Iris pigment epithelial cell (primary cell): ENCODE data around the gene F2R.
"Not testable (repeated sequence)": the region's sequence is repeated elsewhere in the genome, so short reads cannot be mapped to it uniquely, and the experiment has no call there.

Source experiments
- DNase-seq: peaks from one replicate; pipeline ENCODE4 v3.0.0-alpha.2; 2011; ENCODE audit warnings: low read depth

Gene F2R

DNA sequence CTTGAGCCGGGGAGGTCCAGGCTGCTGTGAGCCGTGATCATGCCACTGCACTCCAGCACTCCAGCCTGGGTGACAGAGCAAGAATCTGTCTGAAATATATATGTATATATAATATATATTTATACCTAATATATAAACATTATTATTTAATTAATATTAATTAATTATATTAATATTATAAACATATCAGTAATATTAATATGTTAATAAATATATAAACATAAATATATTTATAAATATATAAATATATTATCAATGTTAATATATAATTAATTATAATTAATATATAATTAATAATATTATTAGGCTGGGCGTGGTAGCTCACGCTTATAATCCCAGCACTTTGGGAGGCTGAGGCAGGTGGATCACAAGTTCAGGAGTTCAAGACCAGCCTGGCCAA is 41.1 kb downstream of the F2R start:
- no peak for DNase-seq

DNA sequence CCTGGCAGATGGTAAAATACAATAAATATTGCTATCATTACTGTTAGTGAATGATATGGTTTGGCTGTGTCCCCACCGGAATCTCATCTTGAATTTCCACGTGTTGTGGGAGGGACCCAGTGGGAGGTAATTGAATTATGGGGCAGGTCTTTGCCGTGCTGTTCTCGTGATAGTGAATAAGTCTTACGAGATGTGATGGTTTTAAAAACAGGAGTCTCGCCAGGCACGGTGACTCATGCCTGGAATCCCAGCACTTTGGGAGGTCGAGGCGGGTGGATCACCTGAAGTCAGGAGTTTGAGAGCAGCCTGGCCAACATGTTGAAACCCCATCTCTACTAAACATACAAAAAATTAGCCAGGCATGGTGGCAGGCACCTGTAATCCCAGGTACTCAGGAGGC is 45.2 kb downstream of the F2R start:
- DNase-seq, result peak; percentile 39

DNA sequence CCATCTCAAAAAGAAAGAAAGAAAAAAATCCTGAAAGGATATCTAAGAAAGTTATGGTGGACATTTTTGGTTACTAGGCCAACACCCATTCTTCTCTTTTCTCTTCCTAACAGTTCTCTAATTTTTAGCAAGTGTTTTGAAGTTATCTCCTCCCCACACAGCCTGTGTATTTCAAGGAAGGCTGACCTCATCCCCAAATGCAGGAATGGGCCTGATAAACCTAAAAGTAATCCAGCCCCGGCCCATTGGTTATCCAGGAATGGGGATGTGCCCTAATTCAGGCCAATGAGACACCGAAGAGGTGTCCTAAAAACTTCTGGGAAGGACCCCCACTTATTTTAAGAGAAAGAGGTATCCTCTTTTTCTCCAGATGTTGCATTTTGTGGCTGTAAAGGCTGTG is 46.6 kb downstream of the F2R start:
- no peak for DNase-seq

DNA sequence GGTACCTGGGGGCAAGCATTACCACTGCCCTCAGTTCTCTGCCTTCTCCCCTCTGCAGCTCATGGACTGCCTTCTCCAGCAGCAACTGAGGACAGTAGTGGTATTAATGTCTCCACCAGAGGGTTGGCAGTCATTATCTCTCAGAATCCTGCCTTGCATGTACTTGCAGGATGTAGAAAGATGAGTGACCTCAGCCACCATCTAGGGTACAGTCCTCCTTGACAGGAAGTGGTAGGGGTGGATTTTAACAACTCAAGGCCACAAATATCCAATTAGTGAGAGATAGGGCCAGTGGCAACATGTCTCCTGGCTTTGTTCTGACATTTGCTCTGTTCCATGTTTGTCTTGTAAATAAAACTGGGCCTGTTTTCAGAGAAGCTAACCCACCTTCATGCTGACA is 47.2 kb downstream of the F2R start:
- DNase-seq, result no peak

DNA sequence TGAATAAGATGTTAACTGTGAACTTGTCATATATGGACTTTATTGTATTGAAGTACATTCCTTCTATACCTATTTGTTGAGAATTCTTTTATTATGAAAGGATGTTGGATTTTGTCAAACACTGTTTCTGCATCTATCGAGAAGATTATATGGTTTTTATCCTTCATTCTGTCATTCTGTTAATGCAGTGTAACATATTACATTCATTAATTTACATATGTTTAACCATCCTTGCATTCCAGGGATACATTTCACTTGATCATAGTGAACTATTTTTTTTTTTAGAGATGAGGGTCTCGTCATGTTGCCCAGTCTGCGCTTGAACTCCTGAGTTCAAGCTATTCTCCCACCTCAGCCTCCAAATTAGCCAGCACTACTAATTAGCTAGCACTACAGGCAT is 48.4 kb downstream of the F2R start:
- no peak for DNase-seq

DNA sequence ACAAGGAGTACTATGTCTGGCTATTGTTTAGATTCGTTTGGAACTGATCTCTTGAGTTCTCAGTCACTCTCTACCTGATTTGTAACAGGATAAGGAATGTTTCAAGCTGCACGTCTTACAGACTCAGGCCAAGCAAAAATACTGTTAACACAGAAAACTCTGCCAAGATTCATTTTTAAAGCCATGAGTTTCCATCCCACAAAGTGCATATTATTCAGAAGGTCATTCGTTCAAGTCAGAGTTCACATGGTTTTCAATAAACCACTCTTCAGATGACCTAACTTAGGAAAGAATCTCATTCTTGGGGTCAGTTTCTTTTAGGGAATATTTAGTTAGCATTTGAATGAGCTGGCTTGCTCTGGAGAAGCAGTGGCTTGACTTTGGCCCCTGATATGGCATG is 49.3 kb downstream of the F2R start:
- peak; percentile 82 for DNase-seq

DNA sequence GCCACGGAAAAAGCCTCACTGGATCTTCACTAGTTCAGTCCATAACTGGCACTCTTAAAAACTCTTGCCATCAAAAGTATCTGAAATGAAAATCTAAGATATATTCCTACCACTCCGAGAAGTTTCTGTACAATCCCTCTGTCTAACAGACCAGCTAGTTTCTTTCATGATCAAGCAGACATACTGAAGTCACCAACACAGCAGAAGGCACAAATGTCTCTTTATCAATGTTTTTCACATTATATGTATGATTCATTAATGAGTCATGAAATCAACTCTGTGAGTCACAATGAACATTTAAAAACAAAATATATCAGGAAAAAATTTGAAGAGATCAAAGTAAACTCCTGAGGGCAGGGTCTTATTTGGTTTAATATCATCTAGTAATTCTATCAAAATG is 50.8 kb downstream of the F2R start:
- DNase-seq, result peak; percentile 47

DNA sequence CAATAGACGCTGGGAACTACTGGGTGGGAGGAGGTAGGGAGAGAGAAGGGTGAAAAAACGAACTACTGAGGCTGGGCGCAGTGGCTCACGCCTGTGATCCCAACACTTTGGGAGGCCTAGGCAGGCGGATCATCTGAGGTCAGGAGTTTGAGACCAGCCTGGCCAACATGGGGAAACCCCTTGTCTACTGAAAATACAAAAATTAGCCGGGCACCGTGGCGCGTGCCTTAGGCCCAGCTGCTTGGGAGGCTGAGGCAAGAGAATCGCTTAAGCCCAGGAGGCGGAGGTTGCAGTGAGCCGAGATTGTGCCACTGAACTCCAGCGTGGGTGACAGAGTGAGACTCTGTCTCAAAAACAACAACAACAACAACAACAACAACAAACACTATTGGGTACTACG is 55.1 kb downstream of the F2R start:
- DNase-seq, result not testable (repeated sequence)

DNA sequence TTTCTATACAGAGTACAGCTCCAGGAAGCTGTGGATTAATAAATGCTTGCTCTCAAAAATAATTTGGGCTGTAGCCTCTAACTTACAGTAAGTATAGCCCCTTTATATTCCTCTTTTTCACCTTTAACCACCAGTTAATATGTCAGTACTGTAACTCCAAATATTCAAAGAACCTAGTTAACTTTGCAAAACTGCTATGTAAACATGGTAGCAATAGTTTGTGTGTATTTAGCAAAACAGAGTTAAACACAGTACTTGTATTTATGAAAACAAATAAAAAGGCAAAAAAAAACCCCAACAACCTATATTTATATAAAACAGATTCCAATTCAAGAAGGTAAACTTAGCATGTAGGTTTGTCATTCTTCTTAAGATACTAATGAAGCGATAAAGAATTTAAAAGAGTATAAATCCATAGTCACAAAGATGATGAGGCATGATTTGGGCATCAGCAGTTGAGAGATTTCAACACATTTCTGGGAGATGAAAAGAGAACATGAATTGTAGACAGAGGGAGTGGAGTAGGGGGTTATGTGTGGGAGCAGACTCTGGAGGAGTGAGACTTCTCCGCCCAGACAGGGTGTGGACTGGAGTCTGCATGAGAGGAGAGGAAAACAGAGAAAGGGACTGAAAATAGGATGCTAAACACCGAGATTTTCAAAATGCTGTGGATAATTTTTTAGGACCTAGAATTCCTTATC is 55.9 kb downstream of the F2R start:
- DNase-seq, result peak; percentile 35

DNA sequence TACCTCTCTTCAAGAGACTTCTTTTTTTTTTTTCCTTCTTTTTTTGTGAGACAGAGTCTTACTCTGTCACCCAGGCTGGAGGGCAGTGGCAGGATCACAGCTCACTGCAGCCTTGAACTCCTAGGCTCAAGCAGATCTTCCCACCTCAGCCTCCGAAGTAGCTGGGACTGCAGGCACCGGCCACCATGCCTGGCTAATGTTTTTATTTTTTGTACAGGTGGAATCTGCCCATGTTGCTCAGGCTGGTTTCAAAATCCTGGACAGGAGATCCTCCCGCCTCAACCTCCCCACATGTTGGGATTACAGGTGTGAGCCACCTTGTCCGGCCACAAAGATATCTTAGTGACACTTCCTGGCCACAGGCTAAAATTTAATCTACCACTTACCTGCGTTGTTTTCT is 60.0 kb downstream of the F2R start:
- DNase-seq, result no peak

DNA sequence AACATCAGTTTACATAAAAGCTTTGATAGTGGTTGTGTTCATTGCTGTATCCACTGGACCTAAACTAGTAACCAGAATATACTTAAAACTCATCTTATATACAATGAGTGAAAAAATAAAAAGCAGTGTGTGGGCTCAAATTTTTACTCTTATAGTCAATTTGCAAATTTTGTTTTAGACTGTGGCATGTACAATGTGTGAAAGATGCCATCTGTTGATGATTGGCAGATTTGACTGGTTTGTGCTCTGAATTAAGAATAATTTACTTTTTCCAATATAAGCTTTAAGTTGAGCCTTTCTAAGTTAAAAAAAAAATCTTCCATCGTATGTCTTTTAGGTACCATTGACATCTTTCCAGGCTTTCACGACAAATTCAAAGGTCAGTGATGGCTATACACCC is 60.5 kb downstream of the F2R start:
- DNase-seq, result no peak

DNA sequence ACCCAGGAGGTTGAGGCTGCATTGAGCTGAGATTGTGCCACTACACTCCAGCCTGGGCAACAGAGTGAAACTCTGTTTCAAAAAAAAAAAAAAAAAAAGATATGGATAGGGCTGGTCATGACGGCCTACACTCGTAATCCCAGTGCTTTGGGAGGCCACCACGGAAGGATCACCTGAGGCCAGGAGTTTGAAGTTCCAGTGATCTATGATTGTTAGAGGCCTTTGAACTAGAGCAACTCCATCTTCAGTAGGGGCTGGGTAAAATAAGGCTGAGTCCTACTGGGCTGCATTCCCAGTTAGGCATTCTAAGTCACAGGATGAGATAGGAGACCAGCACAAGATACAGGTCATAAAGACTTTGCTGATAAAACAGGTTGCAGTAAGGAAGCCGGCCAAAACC is 64.7 kb downstream of the F2R start:
- DNase-seq, result not testable (repeated sequence)

DNA sequence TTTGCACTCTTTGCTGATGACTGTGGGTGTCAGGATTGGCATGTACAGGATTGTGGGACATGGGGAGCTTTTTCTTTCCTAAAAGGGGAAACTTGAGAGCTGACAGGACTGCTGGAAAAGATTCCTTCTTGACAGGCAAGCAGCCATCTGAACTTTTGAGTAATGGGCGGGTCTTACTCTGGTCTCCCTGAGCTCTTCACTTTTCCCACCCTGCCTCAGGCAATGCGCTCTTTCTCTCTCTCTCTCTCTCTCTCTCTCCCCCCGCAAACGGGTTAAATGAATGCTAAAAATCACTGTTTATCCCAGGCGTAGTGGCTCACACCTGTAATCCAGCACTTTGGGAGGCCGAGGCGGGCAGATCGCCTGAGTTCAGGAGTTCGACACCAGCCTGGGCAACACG is 65.8 kb downstream of the F2R start:
- no peak for DNase-seq

DNA sequence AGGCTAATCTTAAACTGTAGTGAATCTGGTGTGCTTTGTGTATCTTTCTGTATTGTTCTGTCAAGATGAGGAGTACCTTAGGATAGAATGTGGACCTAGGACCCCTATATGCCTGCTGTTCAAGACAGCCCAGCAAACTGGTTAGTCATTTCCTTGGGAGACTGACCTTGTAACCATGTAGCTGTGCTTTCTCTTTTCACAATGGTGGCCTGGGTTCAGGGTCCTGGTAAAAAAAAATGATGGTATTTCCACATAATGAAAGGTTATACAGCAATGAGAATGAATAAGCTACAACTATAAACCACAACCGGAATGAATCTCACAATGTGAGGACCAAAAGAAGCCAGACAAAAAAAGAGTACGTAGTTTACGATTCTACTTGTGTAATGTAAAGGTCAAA is 66.5 kb downstream of the F2R start:
- DNase-seq, result peak; percentile 69
